Smooth muscle cell (in vitro differentiated cells): ENCODE results near the gene CTDSPL2. TPM values are rescaled to one million over a fixed set of nuclear protein-coding genes. Genes with fewer than 3 reads are reported as not detected.

Experiments
- DNase-seq: peaks from one replicate; lab custom pipeline; 2025; ENCODE audit not compliant: unreplicated experiment; lab: John Stamatoyannopoulos, UW
- H2AFZ ChIP-seq: fragments of 200-600 bp; sonication (generic); 2 replicates; pipeline ENCODE4 v1.6.0; 2016; ENCODE audit warnings: antibody characterized with exemption, low read depth, mild to moderate bottlenecking
- H3F3A ChIP-seq: fragments of 200-600 bp; sonication (generic); 2 replicates; pipeline ENCODE4 v1.6.0; 2017; ENCODE audit warnings: antibody characterized with exemption, low read depth
- H3K27ac ChIP-seq: fragments of 200-600 bp; sonication (generic); 2 replicates; pipeline ENCODE4 v1.5.1; 2016; ENCODE audit warnings: low read depth, mild to moderate bottlenecking
- H3K27me3 ChIP-seq: fragments of 200-600 bp; sonication (generic); 2 replicates; pipeline ENCODE4 v1.6.1; 2016; ENCODE audit warnings: low read depth, mild to moderate bottlenecking
- H3K36me3 ChIP-seq: fragments of 200-600 bp; sonication (generic); 2 replicates; pipeline ENCODE4 v1.5.1; 2016; ENCODE audit warnings: low read depth
- H3K4me1 ChIP-seq: fragments of 200-600 bp; sonication (generic); 2 replicates; pipeline ENCODE4 v1.5.1; 2016; ENCODE audit warnings: low read depth
- H3K4me2 ChIP-seq: fragments of 200-600 bp; sonication (generic); 2 replicates; pipeline ENCODE4 v1.6.0; 2016; ENCODE audit warnings: mild to moderate bottlenecking
- H3K4me3 ChIP-seq: fragments of 200-600 bp; sonication (generic); 2 replicates; pipeline ENCODE4 v1.5.1; 2016; ENCODE audit warnings: mild to moderate bottlenecking
- H3K79me2 ChIP-seq: fragments of 200-600 bp; sonication (generic); 2 replicates; pipeline ENCODE4 v1.6.0; 2016; ENCODE audit warnings: low read depth, mild to moderate bottlenecking
- H3K9ac ChIP-seq: fragments of 200-600 bp; sonication (generic); 2 replicates; pipeline ENCODE4 v1.6.0; 2016; ENCODE audit warnings: low read depth
- H3K9me3 ChIP-seq: fragments of 200-600 bp; sonication (generic); replicated peaks from 2 replicates; pipeline ENCODE4 v1.5.1; 2016; ENCODE audit warnings: low read depth
- H4K20me1 ChIP-seq: fragments of 200-600 bp; sonication (generic); 2 replicates; pipeline ENCODE4 v1.6.0; 2016; ENCODE audit warnings: low read depth
- CTCF ChIP-seq: fragments of 200-600 bp; sonication (generic); IDR thresholded peaks from 2 replicates; pipeline ENCODE4 v1.5.1; 2017; ENCODE audit warnings: borderline replicate concordance, mild to moderate bottlenecking, antibody characterized with exemption; ENCODE audit not compliant: insufficient read depth, poor library complexity, severe bottlenecking
- WGBS: methylation state at CpG from one replicate; pipeline ENCODE4 v1.1.7; 2016; ENCODE audit warnings: low lambda C conversion rate; 5-methylcytosine and 5-hydroxymethylcytosine counted together
- polyA plus RNA-seq: library from polyadenylated mRNA; unstranded; fragments of >200 nt; fragmentation: Nextera tagmentation; extraction: Ambion mirVana; gene quantifications from 2 replicates; pipeline ENCODE4 v1.2.1, GENCODE V29; 2016
- total RNA-seq: library from RNA; depleted of rRNA; stranded (reverse); fragments of >200 nt; gene quantifications from 2 replicates; pipeline ENCODE4 v1.2.3, GENCODE V29; 2014

CTDSPL2 gene
- total and polyA plus RNA-seq, 2 experiments from 2014 or later = 15.6 to 83.9 TPM

GRCh38 chr15:44394062-44394461 is 33.4 kb upstream of the CTDSPL2 start:
- Histone ChIP-seq H3K27ac (no peak overlapping the region), H3K36me3 (no peaks in the 10 kb centered on the region), H3K4me3 (no peak overlapping the region), H3K27me3 (no peaks in the 10 kb centered on the region), H3K9ac (no peak overlapping the region), H4K20me1 (no peaks in the 10 kb centered on the region), H3K9me3 (no peaks in the 10 kb centered on the region), H3F3A (no peaks in the 10 kb centered on the region), H3K4me1 (no peaks in the 10 kb centered on the region), H3K4me2 (no peak overlapping the region), H2AFZ (no peak overlapping the region), H3K79me2 (no peaks in the 10 kb centered on the region)
- TF ChIP-seq CTCF = no peak
- WGBS = 91% methylated on average over 3 of the region's 3 CpGs
- DNase-seq = no peak

GRCh38 chr15:44394562-44394961 is 32.9 kb upstream of the CTDSPL2 start:
- no peaks in the 10 kb centered on the region for H3K79me2 ChIP-seq
- no peaks in the 10 kb centered on the region for H4K20me1 ChIP-seq
- no peaks in the 10 kb centered on the region for H3K36me3 ChIP-seq
- H3K4me2 ChIP-seq = no peak overlapping the region
- no peaks in the 10 kb centered on the region for H3K9me3 ChIP-seq
- no peaks in the 10 kb centered on the region for H3K4me1 ChIP-seq
- no peak overlapping the region for H3K4me3 ChIP-seq
- no peak for TF ChIP-seq CTCF
- no peaks in the 10 kb centered on the region for H3F3A ChIP-seq
- 84% methylated on average over 1 of the region's 1 CpG for WGBS
- no peak for DNase-seq
- H3K27ac ChIP-seq = no peak overlapping the region
- H3K27me3 ChIP-seq = no peaks in the 10 kb centered on the region
- H3K9ac ChIP-seq = no peak overlapping the region
- H2AFZ ChIP-seq = no peak overlapping the region

GRCh38 chr15:44397869-44398268 is 29.6 kb upstream of the CTDSPL2 start:
- Histone ChIP-seq H3K27ac (no peak overlapping the region), H3K4me3 (no peak overlapping the region), H3K4me2 (no peak overlapping the region), H4K20me1 (no peaks in the 10 kb centered on the region), H2AFZ (no peak overlapping the region), H3K27me3 (no peaks in the 10 kb centered on the region), H3K4me1 (no peaks in the 10 kb centered on the region), H3K79me2 (no peaks in the 10 kb centered on the region), H3K9me3 (no peaks in the 10 kb centered on the region), H3K9ac (no peak overlapping the region), H3K36me3 (no peaks in the 10 kb centered on the region), H3F3A (no peaks in the 10 kb centered on the region)
- TF ChIP-seq CTCF = no peak
- WGBS = 97% methylated on average over 1 of the region's 1 CpG
- DNase-seq = no peak

- DNase-seq = no peak
- Histone ChIP-seq H3K9ac (no peak overlapping the region), H3K79me2 (no peaks in the 10 kb centered on the region), H2AFZ (no peak overlapping the region), H3K27ac (no peak overlapping the region), H3K9me3 (no peaks in the 10 kb centered on the region), H4K20me1 (no peaks in the 10 kb centered on the region), H3K27me3 (no peaks in the 10 kb centered on the region), H3K4me3 (no peak overlapping the region), H3K4me2 (no peak overlapping the region), H3K36me3 (peaks cover 11% of the 10 kb centered on the region), H3F3A (no peaks in the 10 kb centered on the region), H3K4me1 (no peaks in the 10 kb centered on the region)
- WGBS = 92% methylated on average over 3 of the region's 3 CpGs
- no peak for TF ChIP-seq CTCF
Observed at GRCh38 chr15:44414001-44414400, 13.4 kb upstream of the CTDSPL2 start.
